ENCODE results near the gene UBR1. TPM values are rescaled to one million over a fixed set of nuclear protein-coding genes. Genes with fewer than 3 reads are reported as not detected.

Gene UBR1
- total RNA-seq, 2 experiments from 2014 or later: 27.3 to 29.2 TPM

- Mint-ChIP-seq H3K9me3 (no peaks in the 10 kb centered on the region), H3K27me3 (no peaks in the 10 kb centered on the region), H3K36me3 (ENCODE audit: low read depth) (no peaks in the 10 kb centered on the region), H3K4me1 (ENCODE audit: low read depth) (peaks cover 34% of the 10 kb centered on the region), H3K4me3 (peak overlapping the region; percentile 92), H3K27ac (peak overlapping the region; percentile 90)
- ChIA-PET CTCF (no interaction called here), POLR2A (interaction anchor here (0.6 to 1.5 kb wide), 2 partner anchors 123 to 183 kb away, joined by 3 read pairs; partner anchors contain the start of gene CDAN1)
- intact Hi-C loops (cut with micrococcal nuclease): loop anchor here (5.0 kb wide), 1 partner anchor 123 kb away; no protein-coding TSS in a partner anchor
- ATAC-seq (peak; percentile 4), DNase-seq (peak; percentile 52)
- TF ChIP-seq CTCF (IDR thresholded peaks at IDR 0.05): no peak
Measured at GRCh38 chr15:42919799-42920518, 185.9 kb downstream of the UBR1 start.

DNA sequence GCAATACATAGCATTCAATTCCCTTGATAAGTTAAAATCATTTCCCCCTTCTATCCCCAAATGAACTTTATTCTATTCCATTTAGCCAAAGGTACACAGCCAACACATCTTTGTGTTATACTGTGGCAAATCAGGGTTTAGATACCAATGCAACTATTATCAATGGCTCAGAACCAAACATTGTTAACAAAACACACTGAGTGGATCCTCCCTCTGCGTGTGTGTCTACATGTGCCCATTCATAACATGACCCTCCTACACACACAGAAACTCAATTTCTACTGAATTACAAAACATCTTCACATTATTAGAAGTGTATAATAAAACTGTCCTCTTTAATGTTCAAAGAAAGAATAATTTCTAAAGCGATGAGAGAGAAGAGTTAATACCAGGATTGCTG lies 186.5 kb downstream of the UBR1 start:
- H3K36me3 Mint-ChIP-seq (ENCODE audit: low read depth): no peaks in the 10 kb centered on the region
- no peaks in the 10 kb centered on the region for H3K9me3 Mint-ChIP-seq
- no peak for TF ChIP-seq CTCF (IDR thresholded peaks at IDR 0.05)
- ChIA-PET CTCF (no interaction called here), POLR2A (interaction anchor here (1.5 kb wide), 1 partner anchor 183 kb away, joined by 3 read pairs; the partner anchor contains the start of gene CDAN1)
- peak overlapping the region; percentile 92 for H3K4me3 Mint-ChIP-seq
- DNase-seq (no peak), ATAC-seq (no peak)
- intact Hi-C loops (cut with micrococcal nuclease): no loop called here
- peaks cover 38% of the 10 kb centered on the region for H3K4me1 Mint-ChIP-seq (ENCODE audit: low read depth)
- no peaks in the 10 kb centered on the region for H3K27me3 Mint-ChIP-seq
- no peak overlapping the region for H3K27ac Mint-ChIP-seq

DNA sequence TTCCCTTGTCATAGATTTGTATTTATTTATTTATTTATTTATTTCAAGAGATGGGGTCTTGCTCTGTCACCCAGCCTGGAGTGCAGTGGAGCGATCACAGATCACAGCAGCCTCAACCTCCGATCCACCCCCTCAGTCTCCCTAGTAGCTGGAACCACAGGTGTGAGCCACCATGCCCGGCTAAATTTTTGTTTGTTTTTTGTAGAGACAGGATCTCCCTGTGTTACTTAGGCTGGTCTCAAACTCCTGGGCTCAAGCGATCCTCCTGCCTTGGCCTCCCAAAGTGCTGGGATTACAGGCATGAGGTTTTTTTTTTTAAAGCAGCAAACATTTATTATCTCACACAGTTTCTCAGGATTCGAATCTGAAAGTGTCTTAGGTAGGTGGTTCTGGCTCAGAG lies 187.8 kb downstream of the UBR1 start:
- peak; percentile 23 for DNase-seq
- Mint-ChIP-seq H3K4me3 (no peak overlapping the region), H3K27ac (no peak overlapping the region), H3K4me1 (ENCODE audit: low read depth) (peaks cover 38% of the 10 kb centered on the region), H3K27me3 (no peaks in the 10 kb centered on the region), H3K36me3 (ENCODE audit: low read depth) (no peaks in the 10 kb centered on the region), H3K9me3 (no peaks in the 10 kb centered on the region)
- ChIA-PET POLR2A (no interaction called here), CTCF (interaction anchor here (2.5 kb wide), 1 partner anchor 8 kb away, joined by 12 read pairs; no protein-coding TSS in a partner anchor)
- intact Hi-C loops (cut with micrococcal nuclease): no loop called here
- no peak for ATAC-seq
- TF ChIP-seq CTCF (IDR thresholded peaks at IDR 0.05): no peak

DNA sequence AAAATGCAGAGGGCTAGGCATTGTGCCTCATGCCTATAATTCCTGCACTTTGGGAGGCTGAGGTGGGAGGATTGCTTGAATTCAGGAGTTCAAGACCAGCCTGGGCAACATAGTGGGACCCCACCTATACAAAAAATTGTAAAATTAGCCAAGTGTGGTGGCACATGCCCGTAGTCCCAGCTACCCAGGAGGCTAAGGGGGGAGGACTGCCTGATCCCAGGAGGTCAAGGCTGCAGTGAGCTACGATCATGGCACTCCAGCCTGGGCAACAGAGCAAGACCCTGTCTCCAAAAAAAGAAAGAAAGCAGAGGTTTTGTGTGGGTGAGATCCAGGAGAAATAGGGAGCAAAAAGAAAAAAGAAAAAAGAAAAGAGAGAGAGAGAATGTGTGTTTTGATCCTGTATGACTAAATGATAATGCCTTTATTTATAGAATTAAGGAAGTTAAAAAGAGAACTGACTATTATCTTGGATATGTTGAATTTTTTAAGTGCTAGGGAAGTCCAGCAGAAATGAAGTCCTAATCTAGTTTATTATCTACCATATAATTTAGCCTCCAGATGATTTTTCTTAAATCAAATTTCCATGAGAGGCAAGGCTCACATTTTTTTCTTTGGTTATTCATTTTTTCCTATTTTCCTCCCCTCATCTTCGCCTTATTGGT lies 190.1 kb downstream of the UBR1 start:
- H3K27ac Mint-ChIP-seq: peak overlapping the region; percentile 34
- peaks cover 33% of the 10 kb centered on the region for H3K4me1 Mint-ChIP-seq (ENCODE audit: low read depth)
- H3K36me3 Mint-ChIP-seq (ENCODE audit: low read depth): no peaks in the 10 kb centered on the region
- CTCF ChIA-PET: interaction anchor here (2.9 kb wide), 1 partner anchor 10 kb away, joined by 14 read pairs; no protein-coding TSS in a partner anchor
- DNase-seq (no peak), ATAC-seq (no peak)
- H3K9me3 Mint-ChIP-seq: no peaks in the 10 kb centered on the region
- TF ChIP-seq CTCF (IDR thresholded peaks at IDR 0.05): no peak
- H3K27me3 Mint-ChIP-seq: no peaks in the 10 kb centered on the region
- H3K4me3 Mint-ChIP-seq: no peak overlapping the region
- intact Hi-C loops (cut with micrococcal nuclease): no loop called here
- POLR2A ChIA-PET: no interaction called here

All from activated CD8-positive, alpha-beta T cell treated with anti-CD3 and anti-CD28 coated beads for 36 hours (primary cell).